Epidermal melanocyte (primary cell): Measurements from ENCODE around the gene NPTN.
A peak's percentile ranks its signal among the peaks of the same experiment; 100 is the strongest.
"Not testable (repeated sequence)": the region's sequence is repeated elsewhere in the genome, so short reads cannot be mapped to it uniquely, and the experiment has no call there.

ENCODE experiments used
- DNase-seq: peaks from one replicate; pipeline ENCODE4 v3.0.0; 2011; ENCODE audit warnings: low spot score; ENCODE audit not compliant: insufficient read length

NPTN gene

GRCh38 chr15:73633111-73633990, at the start of gene NPTN:
NPTN (minus strand) TSS chr15:73633389; CDS start chr15:73633215, 174 bp downstream.
- peak; percentile 81 for DNase-seq

DNA sequence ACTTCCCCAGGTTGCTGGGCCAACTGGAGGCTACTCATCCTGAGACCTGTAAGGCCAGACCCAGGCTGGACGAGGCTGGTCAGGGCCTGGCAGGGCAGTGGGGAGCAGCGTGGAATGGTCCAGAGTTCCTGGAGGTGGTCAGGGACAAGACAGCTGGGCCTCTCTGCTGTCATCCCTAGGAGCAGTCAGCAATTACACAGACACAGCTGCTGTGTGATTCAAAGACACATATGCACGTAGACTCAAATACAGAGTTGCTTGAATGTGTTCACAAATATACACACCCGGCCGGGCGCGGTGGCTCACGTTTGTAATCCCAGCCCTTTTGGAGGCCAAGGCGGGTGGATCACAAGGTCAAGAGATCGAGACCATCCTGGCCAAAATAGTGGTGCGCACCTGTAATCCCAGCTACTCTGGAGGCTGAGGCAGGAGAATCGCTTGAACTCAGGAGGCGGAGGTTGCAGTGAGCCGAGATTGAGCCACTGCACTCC, 49.5 kb upstream of the NPTN start:
- DNase-seq: no peak

DNA sequence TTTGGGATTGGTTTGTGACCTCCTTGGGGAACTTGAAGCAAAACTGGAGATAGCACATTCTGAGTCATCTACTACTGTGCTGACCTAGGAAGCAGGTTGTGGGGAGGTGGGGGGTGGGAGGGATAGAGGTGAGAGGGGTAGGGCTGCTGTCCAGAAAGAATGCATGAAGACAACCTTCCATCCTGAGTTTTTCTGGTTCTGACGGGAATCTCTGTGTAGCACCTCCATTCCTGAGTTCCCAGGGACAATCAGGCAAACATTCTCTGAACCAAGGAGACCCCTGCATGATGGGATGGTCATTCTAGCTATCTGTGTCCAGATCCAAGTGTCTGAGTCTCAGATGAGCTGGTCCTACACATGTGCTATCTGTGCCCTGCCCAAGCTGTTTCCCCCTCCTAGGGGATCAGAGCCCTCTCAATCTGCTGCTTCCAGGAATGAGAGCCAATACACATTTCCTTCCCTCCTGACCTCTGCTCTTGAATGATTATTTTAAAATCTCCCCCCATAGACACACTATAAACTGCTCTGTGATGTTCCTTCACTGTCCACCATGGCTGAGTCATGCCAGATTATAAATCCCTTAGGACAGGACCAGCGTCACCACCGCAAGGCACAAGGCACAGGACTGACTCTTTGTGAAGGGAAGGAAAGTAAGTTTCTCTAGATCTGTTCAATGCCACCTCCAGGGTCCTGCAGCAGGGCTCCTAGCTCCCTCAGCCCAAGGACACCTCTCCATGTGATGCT, 48.8 kb upstream of the NPTN start:
- no peak for DNase-seq

- no peak for DNase-seq
Observed at GRCh38 chr15:73681063-73681462, 47.9 kb upstream of the NPTN start.

- DNase-seq: no peak
Observed at GRCh38 chr15:73680549-73680948, 47.4 kb upstream of the NPTN start.

GRCh38 chr15:73679964-73680363, 46.8 kb upstream of the NPTN start:
- no peak for DNase-seq

DNA sequence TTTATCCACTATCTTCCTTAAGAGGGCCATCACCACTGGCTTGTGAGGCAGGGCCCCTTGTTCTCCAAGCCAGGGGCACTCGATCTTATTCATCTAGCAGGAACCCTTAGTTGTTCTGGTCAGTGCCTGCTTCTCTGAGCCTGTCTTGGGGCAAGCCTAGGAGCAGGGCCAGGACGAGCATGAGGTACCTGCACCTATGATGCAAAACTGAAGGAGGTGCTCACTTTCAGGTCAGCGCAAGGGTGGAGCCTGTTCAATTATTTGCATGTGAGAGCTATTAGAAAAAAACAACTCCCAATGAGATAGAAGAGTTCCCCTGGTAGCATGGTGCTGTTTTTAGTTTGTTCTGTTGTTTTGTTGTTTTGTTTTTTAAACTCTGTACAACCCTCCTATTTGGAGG, 46.0 kb upstream of the NPTN start:
- no peak for DNase-seq

- DNase-seq: no peak
Observed at GRCh38 chr15:73678498-73678897, 45.3 kb upstream of the NPTN start.

GRCh38 chr15:73677733-73678132, 44.5 kb upstream of the NPTN start:
- DNase-seq: no peak

- peak; percentile 67 for DNase-seq
Observed at GRCh38 chr15:73677146-73677607, 44.0 kb upstream of the NPTN start.

- no peak for DNase-seq
Observed at GRCh38 chr15:73674587-73674986, 41.4 kb upstream of the NPTN start.

- DNase-seq: no peak
Observed at GRCh38 chr15:73660455-73660854, 27.3 kb upstream of the NPTN start.

- no peak for DNase-seq
Observed at GRCh38 chr15:73658645-73659044, 25.5 kb upstream of the NPTN start.

DNA sequence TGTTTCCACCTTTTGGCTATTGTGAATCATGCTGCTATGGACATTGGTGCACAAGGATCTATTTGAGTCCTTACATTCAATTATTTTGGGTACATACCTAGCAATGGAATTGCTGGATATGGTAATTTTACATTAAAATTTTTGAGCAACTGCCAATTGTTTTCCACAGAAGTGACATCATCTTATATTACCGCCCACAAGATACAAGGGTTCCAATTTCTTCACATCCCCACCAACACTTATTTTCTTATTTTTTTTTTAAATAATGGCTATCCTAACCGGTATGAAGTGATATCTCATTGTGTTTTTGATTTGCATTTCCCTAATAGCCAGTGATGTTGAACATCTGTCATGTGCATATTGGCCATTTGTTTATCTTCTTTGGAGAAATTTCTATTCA, 22.5 kb upstream of the NPTN start:
- no peak for DNase-seq

GRCh38 chr15:73654659-73655058, 21.5 kb upstream of the NPTN start:
- no peak for DNase-seq

DNA sequence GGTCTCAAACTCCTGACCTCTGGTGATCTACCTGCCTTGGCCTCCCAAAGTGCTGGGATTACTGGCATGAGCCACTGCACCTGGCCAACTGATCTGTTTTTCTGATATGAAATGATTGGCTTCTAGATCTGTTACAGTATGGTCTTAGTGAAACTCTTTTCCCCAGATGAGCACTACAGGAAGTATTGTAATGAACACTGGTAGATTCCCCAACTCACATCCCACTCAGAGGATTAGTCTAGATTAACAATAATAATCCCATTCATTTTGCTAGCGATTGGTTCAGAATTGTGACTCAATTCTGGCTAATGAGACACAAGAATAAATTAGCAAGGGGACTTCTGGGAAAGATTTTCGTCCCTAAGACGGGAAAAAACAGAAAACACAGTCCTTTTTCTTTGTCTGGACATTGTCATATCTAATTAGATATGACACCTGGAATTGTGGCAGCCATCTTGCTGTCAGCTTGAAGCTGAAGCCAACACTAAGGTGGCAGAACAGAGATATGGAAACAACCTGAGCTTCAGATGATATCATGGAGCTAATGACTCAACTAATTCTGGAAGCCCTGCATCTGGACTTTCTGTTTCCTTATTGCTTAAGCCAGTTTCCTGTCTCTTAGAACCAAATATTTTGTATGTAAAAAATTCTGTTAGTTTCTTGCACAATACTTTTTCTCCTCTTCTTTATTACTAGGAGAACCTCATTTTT, 17.4 kb upstream of the NPTN start:
- DNase-seq: no peak

DNA sequence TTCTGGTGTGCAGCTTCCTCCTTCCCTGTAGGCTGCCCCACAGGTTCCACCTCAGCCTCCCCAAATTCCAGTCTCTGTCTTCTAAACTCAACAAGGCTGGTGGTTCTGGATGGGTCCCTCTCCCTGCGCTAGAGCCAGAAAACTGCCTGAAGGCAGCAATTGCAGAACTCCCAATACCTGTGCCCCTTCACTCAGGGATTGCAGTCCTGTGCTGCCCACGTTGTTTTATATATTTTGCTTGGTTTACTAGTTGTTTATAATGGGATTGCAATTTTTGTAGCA, 14.8 kb upstream of the NPTN start:
- no peak for DNase-seq

- DNase-seq: no peak
Observed at GRCh38 chr15:73647259-73648013, 14.2 kb upstream of the NPTN start.

DNA sequence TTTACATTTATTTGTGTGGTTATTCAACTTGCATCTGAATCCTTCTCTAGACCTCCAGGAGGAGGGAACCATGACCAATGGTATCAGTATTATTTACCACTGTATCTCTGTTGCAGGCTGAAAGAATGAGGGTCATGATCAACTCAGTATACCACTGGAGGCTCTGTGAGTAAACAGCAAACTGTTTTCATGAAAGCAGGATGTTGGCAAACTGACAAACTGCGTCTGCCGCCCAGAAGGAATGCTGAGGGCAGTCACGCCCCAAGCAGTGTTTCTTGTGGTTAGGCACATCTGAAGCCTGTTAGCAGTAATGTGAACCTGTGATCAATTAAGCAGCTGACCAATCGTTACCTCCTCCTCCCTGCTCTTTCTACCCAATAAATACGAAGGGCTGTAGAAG, 6.3 kb upstream of the NPTN start:
- DNase-seq: not testable (repeated sequence)

- DNase-seq: no peak
Observed at GRCh38 chr15:73637527-73637926, 4.3 kb upstream of the NPTN start.

GRCh38 chr15:73633991-73634495, 854 bp upstream of the NPTN start:
- peak; percentile 81 for DNase-seq
